ENCODE data around the gene EYA3.

Gene EYA3

DNA sequence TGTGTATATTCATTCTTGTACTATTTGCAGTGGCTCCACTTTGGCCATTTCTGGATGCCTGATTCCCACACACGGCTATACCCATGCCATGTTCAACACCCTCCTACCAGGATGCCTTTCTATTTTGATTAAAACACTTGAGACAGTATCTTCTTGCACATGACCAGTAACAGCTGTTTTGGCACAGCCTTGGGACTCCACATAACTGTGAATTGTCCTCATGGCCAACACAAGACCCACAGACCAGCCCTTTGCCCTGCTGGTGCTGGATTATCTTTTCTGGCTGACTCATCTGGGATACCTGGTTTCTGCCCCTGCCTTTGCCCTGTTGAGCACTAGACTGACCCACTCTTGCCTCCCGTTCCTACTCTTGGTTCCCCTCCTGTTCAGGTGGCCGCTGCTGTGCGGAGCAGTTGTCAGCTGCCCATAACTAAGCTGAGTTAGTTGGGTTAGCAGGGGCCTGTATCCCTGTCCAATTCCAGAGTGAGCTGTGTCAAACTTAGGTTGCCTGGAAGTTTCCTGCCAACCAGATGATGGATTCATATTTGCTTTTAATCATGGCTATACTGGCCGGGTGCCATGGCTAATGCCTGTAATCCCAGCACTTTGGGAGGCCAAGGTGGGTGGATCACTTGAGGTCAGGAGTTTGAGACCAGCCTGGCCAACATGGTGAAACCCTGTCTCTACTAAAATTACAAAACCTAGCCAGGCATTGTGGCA lies 10.8 kb upstream of the EYA3 start:
- no peak for FAIRE-seq
- DNase-seq (ENCODE audit: insufficient read length, low spot score) = no peak
- TF ChIP-seq CTCF (IDR thresholded peaks at IDR 0.05; ENCODE audit: insufficient read depth, missing control alignments) = no peak

GRCh38 chr1:28097100-28097472 lies 8.7 kb upstream of the EYA3 start:
- DNase-seq (ENCODE audit: insufficient read length, low spot score) = no peak

GRCh38 chr1:28096210-28097099 lies 8.0 kb upstream of the EYA3 start:
- FAIRE-seq (no peak), DNase-seq (ENCODE audit: insufficient read length, low spot score) (no peak)
- TF ChIP-seq CTCF (IDR thresholded peaks at IDR 0.05; ENCODE audit: insufficient read depth, missing control alignments) = no peak

More at GRCh38 chr1:28097100-28097472, 8.7 kb upstream of the EYA3 start:
- no peak for FAIRE-seq
- TF ChIP-seq CTCF (IDR thresholded peaks at IDR 0.05; ENCODE audit: insufficient read depth, missing control alignments) = no peak

DNA sequence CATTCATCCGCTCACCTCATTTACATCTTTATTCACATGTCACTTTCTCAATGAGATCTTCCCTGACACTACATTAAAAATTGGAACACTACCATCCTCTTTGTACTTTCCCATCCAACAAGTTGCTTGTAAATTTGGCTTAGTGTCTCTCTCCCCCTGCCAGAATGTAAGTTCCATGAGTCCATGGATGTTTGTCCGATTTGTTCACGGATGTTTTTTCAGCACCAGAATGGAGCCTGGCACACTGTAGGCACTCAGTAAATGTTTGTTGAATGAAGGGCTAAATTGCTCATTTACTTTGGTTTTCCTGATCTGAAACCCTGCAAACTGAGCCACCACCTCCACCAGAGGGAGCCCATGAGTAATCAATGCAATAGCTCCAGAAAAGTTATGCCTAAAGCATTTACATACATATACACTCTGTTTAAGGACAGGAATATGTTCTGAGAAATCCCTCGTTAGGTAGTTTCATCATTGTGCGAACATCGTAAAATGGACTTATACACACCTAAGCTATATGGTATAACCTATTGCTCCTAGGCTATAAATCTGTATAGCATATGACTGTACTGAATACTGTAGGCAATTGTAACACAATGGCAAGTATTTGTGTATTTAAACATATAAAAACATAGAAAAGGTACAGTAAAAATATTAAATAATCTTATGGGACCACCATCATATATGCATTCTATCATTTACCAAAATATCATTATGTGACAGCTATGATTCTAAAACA lies 2.8 kb upstream of the EYA3 start:
- FAIRE-seq = peak; percentile 6
- DNase-seq (ENCODE audit: insufficient read length, low spot score) = peak; percentile 70
- TF ChIP-seq CTCF (IDR thresholded peaks at IDR 0.05; ENCODE audit: insufficient read depth, missing control alignments) = peak; percentile 87

DNA sequence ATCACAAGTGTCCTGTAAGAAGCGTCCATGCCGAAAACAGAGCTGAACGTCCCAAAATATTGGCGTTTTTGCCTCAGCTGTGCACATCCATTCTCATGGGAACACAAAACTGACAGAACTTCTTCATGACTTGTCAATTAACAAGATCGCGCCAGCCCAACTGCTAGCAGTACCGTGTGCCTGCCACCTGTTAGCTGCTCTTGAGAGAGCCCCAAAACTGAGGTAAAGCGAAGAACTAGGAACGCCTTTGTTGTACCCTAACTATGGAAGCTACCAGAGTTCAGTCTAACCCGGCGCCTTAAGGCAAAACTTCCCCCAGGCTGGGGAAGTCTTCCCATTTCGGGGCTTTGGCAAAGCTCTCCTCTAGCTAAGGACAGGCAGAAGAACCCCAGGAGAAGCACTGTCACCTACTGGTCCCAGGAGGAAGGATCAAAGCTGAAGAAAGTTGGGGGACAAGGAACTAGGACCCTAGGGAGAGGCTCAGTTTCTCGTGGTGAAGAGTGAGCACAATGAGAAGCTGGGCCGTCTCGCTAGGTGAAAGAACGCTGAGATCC lies 719 bp downstream of the EYA3 start:
- DNase-seq (ENCODE audit: insufficient read length, low spot score) (no peak), FAIRE-seq (no peak)
- TF ChIP-seq CTCF (IDR thresholded peaks at IDR 0.05; ENCODE audit: insufficient read depth, missing control alignments) = peak; percentile 4

- DNase-seq (ENCODE audit: insufficient read length, low spot score) = no peak
- TF ChIP-seq CTCF (IDR thresholded peaks at IDR 0.05; ENCODE audit: insufficient read depth, missing control alignments) = no peak
- no peak for FAIRE-seq
These were observed 1.8 kb downstream of the EYA3 start for GRCh38 chr1:28086651-28087050.

Data from D721Med (cell line).